ENCODE data around the gene RBMS3.

RBMS3 gene

GRCh38 chr3:29331035-29331434 lies 50.2 kb downstream of the RBMS3 start:
- H3K4me3 ChIP-seq (ENCODE audit: low read depth, low read length), result no peak overlapping the region
- no peak for TF ChIP-seq CTCF (IDR thresholded peaks at IDR 0.05; ENCODE audit: borderline replicate concordance, insufficient read depth, low read depth, low read length)

GRCh38 chr3:29331456-29332194 lies 50.8 kb downstream of the RBMS3 start:
- no peak overlapping the region for H3K4me3 ChIP-seq (ENCODE audit: low read depth, low read length)
- no peak for TF ChIP-seq CTCF (IDR thresholded peaks at IDR 0.05; ENCODE audit: borderline replicate concordance, insufficient read depth, low read depth, low read length)

DNA sequence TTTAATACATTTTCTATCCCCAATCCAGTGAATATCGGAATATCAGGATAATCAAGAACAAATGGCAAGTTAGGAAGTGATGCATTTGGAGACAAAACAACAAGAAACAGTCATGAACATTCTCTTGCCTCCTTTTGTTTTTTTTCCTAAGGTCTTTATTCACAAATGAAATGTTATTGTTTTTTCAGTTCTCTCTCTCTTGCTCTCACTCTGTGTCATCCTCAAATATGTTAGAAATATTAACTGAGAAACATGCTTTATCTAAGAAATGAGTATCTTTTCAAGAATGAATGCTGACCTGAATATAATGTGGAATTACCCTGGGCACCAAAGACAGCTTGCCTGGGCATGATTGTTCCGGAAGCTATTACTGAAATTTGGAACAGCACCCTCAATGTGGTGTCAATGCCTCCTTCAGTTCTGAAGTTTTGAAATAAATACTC lies 51.3 kb downstream of the RBMS3 start:
- TF ChIP-seq CTCF (IDR thresholded peaks at IDR 0.05; ENCODE audit: borderline replicate concordance, insufficient read depth, low read depth, low read length), result no peak
- no peak overlapping the region for H3K4me3 ChIP-seq (ENCODE audit: low read depth, low read length)

DNA sequence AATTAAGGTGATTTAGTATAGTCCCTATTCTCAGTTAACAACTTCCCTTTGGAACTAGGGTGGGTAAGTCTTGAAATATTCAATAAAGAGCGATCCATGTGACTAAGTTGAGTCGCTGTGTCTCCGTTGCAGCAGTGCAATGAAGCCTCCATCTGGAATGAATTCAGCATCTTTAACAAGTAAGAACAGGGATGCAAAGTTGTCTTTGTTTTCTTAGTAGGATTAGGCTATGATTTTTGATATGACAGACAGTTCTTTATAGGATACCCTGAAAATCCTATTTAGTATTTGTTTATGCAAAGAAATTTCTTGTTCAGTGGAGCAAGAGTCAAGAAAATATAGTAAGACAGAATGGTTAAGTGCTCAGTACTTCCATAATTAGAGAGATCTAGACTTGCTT lies 52.7 kb downstream of the RBMS3 start:
- H3K4me3 ChIP-seq (ENCODE audit: low read depth, low read length), result no peak overlapping the region
- no peak for TF ChIP-seq CTCF (IDR thresholded peaks at IDR 0.05; ENCODE audit: borderline replicate concordance, insufficient read depth, low read depth, low read length)

DNA sequence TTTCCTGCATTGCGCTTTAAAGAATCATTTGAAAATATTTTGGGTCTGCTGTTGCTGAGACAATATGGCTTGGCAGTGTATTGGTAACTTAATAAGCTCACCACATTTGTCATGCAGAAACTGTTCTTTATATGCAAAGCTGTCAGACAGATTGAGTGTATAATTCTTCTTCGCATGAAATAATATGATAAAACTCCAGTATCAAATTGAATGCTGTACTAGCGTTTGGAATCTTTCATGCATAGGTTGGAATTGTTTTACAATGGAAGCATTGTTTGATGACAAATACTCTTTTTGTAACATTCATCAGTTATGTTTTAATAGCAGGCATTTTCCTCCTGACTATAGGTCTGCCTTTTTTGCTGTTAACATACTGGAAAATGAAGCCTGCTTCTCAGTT lies 53.8 kb downstream of the RBMS3 start:
- H3K4me3 ChIP-seq (ENCODE audit: low read depth, low read length), result no peak overlapping the region

DNA sequence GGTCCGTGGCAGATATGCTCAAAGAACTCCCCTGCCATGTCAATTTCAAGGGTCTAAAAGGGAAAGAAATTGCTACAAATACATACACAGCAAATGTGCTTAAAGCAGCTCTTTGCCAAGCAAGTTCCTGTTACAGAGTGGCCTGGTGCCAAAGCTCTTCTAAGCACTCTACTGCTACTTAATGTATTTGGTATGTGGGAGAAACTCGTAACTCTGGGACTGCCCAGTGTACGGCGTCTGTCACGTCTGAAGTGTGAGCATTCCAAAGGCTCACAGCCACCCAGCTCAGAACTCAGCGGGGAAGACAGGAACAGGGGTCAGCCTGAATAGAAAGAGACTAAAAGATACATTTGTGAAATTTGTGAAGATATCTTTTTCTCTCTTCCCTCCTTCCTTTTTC lies 54.6 kb downstream of the RBMS3 start:
- TF ChIP-seq CTCF (IDR thresholded peaks at IDR 0.05; ENCODE audit: borderline replicate concordance, insufficient read depth, low read depth, low read length), result no peak
- no peak overlapping the region for H3K4me3 ChIP-seq (ENCODE audit: low read depth, low read length)

More for the DNA sequence above, 53.8 kb downstream of the RBMS3 start:
- no peak for TF ChIP-seq CTCF (IDR thresholded peaks at IDR 0.05; ENCODE audit: borderline replicate concordance, insufficient read depth, low read depth, low read length)

DNA sequence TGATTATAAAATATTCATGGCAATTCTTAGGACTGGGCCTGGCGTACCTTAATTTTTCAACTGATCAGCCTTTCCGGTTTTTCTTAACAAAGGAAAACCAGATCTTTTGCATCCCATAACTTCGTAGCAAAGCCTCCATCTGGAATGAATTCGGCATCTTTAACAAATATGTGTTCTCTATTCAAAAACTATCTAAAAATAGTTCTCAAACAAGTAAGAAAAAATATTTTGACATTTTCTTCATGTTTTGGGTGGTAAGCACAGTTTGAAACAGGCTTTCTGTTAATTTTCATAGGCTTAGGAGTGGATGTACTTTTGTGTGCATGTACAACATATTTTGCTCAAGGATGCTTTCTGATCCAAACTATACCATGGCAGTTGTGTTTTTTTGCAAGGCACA lies 55.1 kb downstream of the RBMS3 start:
- TF ChIP-seq CTCF (IDR thresholded peaks at IDR 0.05; ENCODE audit: borderline replicate concordance, insufficient read depth, low read depth, low read length), result no peak
- H3K4me3 ChIP-seq (ENCODE audit: low read depth, low read length), result no peak overlapping the region

Measured in GM12875 (cell line).